ENCODE data around the gene SRP9. TPM values are rescaled to one million over a fixed set of nuclear protein-coding genes. Genes with fewer than 3 reads are reported as not detected.

The SRP9 gene
- total and polyA plus RNA-seq, 2 donors (not counting 1 experiment from before 2014, with no cell fraction given) = 73.4 to 117 TPM

DNA sequence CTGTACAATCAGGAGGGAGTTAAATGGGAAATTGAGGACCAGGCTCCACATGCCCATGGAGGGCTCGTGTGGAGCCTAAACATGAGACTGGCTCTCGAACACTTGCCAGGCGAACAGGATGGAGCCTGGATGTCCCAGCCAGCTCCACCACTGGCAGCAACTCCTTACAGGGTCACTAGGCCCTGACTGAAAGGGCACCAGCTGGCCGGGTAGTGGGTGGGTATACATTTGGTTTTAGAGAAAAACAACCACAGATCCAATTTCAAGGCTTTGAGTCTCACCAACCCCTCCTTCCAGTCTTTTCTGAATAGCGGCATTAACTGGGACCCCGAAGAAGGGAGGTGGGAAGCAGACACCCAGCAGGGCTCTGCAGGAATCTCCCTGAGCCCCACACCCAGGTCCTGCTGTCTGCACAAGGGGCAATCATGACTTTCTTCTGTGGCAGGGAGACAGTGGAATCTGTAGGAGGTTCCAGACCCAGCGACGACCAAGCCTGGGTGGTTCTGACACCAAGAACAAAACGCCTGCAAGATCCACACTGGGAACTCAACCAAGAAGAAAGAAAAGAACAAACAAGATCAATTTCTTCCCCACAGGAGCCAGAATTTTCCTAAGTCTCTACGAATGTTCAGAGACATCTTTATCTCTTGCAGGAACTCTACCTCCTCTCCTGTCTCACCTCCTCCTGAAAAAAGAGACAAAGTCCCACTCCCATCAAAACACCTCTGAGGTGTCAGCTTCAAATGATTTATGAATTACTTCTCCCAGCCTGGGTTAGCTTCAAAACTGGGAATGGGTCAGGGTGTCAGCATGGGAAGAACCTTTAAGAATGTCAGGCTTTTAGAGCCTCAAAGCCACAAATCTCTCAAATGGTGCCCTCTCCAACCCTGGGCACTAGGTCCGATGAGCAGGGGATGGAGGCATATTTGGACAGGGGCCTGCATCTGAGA, 26.5 kb upstream of the SRP9 start:
- no peak for ATAC-seq (ENCODE audit: low read depth)
- CTCF ChIA-PET = no interaction called here

DNA sequence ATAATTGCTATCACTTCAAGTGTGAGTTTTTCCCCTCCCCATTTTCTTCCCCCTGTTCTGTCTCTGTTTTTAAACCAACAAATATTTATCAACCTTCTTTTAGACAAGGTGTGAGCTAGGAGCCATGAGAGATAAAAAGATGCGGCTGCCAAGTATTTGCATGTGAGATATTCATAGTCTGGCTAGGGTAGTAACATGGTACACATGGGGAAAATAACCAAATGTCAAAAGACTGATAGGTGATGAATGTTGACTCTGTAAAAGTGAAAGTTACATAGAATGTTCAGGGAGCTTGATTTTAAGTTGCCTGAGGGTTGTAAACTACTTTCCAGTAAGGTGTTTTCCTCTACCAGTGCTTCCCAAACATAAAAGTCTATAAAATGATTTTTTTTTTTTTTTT, 25.4 kb upstream of the SRP9 start:
- H3K4me1 Mint-ChIP-seq = no peaks in the 10 kb centered on the region
- no peaks in the 10 kb centered on the region for H3K9me3 Mint-ChIP-seq (ENCODE audit: insufficient read depth)
- intact Hi-C loops (cut with micrococcal nuclease) = no loop called here
- no CpG with 5 or more reads among the region's 1 CpG for WGBS (ENCODE audit: insufficient coverage)
- CTCF ChIA-PET = no interaction called here
- Histone ChIP-seq H3K27ac (ENCODE audit: low read length in 2 of 2) (no peak overlapping the region), H3K9me3 (ENCODE audit: control extremely low read depth in 1 of 3, control insufficient read depth in 2 of 3, insufficient read depth in 1 of 3, low read length in 2 of 3) (no peaks in the 10 kb centered on the region), H3K27me3 (replicated peaks in 1 of 4; ENCODE audit: control extremely low read depth in 1 of 4, control insufficient read depth in 3 of 4, insufficient read depth in 4 of 4, low read length in 3 of 4) (no peaks in the 10 kb centered on the region), H3K4me2 (replicated peaks; ENCODE audit: low read depth, low read length, poor library complexity, severe bottlenecking) (no peak overlapping the region), H3K36me3 (replicated peaks in 1 of 2; ENCODE audit: control extremely low read depth in 1 of 2, control insufficient read depth in 1 of 2, extremely low read depth in 1 of 2, insufficient read depth in 2 of 2, low read length in 1 of 2) (no peaks in the 10 kb centered on the region), H2AFZ (ENCODE audit: insufficient read depth, low read depth, low read length, poor library complexity, severe bottlenecking) (no peak overlapping the region), H3K4me1 (ENCODE audit: control insufficient read depth in 2 of 2, insufficient read depth in 2 of 2, low read length in 2 of 2) (no peaks in the 10 kb centered on the region), H4K20me1 (ENCODE audit: control insufficient read depth, insufficient read depth, low read length, poor library complexity, severe bottlenecking) (no peaks in the 10 kb centered on the region), H3K9ac (ENCODE audit: low read length) (no peak overlapping the region), H3K4me3 (ENCODE audit: control extremely low read depth in 1 of 5, extremely low read depth in 1 of 5, insufficient read depth in 1 of 5, low read depth in 2 of 5, low read length in 4 of 5) (no peak overlapping the region), H3K79me2 (ENCODE audit: control insufficient read depth, insufficient read depth, low read length) (no peaks in the 10 kb centered on the region)
- no peak overlapping the region for H3K27ac Mint-ChIP-seq
- DNase-seq (no peak), ATAC-seq (ENCODE audit: low read depth) (no peak)
- TF ChIP-seq, protein P1, sequence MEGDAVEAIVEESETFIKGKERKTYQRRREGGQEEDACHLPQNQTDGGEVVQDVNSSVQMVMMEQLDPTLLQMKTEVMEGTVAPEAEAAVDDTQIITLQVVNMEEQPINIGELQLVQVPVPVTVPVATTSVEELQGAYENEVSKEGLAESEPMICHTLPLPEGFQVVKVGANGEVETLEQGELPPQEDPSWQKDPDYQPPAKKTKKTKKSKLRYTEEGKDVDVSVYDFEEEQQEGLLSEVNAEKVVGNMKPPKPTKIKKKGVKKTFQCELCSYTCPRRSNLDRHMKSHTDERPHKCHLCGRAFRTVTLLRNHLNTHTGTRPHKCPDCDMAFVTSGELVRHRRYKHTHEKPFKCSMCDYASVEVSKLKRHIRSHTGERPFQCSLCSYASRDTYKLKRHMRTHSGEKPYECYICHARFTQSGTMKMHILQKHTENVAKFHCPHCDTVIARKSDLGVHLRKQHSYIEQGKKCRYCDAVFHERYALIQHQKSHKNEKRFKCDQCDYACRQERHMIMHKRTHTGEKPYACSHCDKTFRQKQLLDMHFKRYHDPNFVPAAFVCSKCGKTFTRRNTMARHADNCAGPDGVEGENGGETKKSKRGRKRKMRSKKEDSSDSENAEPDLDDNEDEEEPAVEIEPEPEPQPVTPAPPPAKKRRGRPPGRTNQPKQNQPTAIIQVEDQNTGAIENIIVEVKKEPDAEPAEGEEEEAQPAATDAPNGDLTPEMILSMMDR (IDR thresholded peaks at IDR 0.05) = no peak
- TF ChIP-seq EZH2 (IDR thresholded peaks at IDR 0.05; ENCODE audit: borderline replicate concordance, insufficient read depth, low read depth, low read length, poor library complexity, severe bottlenecking) = no peak
- H3K4me3 Mint-ChIP-seq = no peak overlapping the region
- POLR2A ChIA-PET = no interaction called here
- no peaks in the 10 kb centered on the region for H3K27me3 Mint-ChIP-seq

More for the DNA sequence above, 26.5 kb upstream of the SRP9 start:
- Histone ChIP-seq H3K4me3 (ENCODE audit: control extremely low read depth in 1 of 5, extremely low read depth in 1 of 5, insufficient read depth in 1 of 5, low read depth in 2 of 5, low read length in 4 of 5) (no peak overlapping the region), H2AFZ (ENCODE audit: insufficient read depth, low read depth, low read length, poor library complexity, severe bottlenecking) (no peak overlapping the region), H3K9me3 (ENCODE audit: control extremely low read depth in 1 of 3, control insufficient read depth in 2 of 3, insufficient read depth in 1 of 3, low read length in 2 of 3) (no peaks in the 10 kb centered on the region), H3K27ac (ENCODE audit: low read length in 2 of 2) (no peak overlapping the region), H3K4me2 (replicated peaks; ENCODE audit: low read depth, low read length, poor library complexity, severe bottlenecking) (no peak overlapping the region), H4K20me1 (ENCODE audit: control insufficient read depth, insufficient read depth, low read length, poor library complexity, severe bottlenecking) (no peaks in the 10 kb centered on the region), H3K79me2 (ENCODE audit: control insufficient read depth, insufficient read depth, low read length) (no peaks in the 10 kb centered on the region), H3K27me3 (replicated peaks in 1 of 4; ENCODE audit: control extremely low read depth in 1 of 4, control insufficient read depth in 3 of 4, insufficient read depth in 4 of 4, low read length in 3 of 4) (no peaks in the 10 kb centered on the region), H3K4me1 (ENCODE audit: control insufficient read depth in 2 of 2, insufficient read depth in 2 of 2, low read length in 2 of 2) (no peaks in the 10 kb centered on the region), H3K9ac (ENCODE audit: low read length) (no peak overlapping the region), H3K36me3 (replicated peaks in 1 of 2; ENCODE audit: control extremely low read depth in 1 of 2, control insufficient read depth in 1 of 2, extremely low read depth in 1 of 2, insufficient read depth in 2 of 2, low read length in 1 of 2) (no peaks in the 10 kb centered on the region)
- Mint-ChIP-seq H3K27ac (no peak overlapping the region), H3K4me3 (no peak overlapping the region), H3K9me3 (ENCODE audit: insufficient read depth) (no peaks in the 10 kb centered on the region), H3K27me3 (no peaks in the 10 kb centered on the region), H3K4me1 (no peaks in the 10 kb centered on the region)
- POLR2A ChIA-PET = no interaction called here
- no peak for TF ChIP-seq EZH2 (IDR thresholded peaks at IDR 0.05; ENCODE audit: borderline replicate concordance, insufficient read depth, low read depth, low read length, poor library complexity, severe bottlenecking)
- TF ChIP-seq, protein P1 (IDR thresholded peaks at IDR 0.05) = no peak
- DNase-seq = no peak
- intact Hi-C loops (cut with micrococcal nuclease) = no loop called here
- 98% methylated on average over 9 of the region's 11 CpGs for WGBS (ENCODE audit: insufficient coverage)
